ENCODE results near the gene AMPD2. TPM values are rescaled to one million over a fixed set of nuclear protein-coding genes. Genes with fewer than 3 reads are reported as not detected.
A peak's percentile ranks its signal among the peaks of the same experiment; 100 is the strongest.

Gene AMPD2
- total and polyA plus RNA-seq, 9 of the 15 experiments (the other 6 are each of a cell fraction or from before 2014, with no cell fraction given) = 2.0 to 77.7 (median 28.2) TPM

- H3K9me1 ChIP-seq (ENCODE audit: control insufficient read depth, insufficient read depth, low read length) = no peaks in the 10 kb centered on the region
- H3K4me1 ChIP-seq (replicated peaks in 1 of 2; ENCODE audit: control insufficient read depth in 2 of 2, insufficient read depth in 2 of 2, low read length in 2 of 2) = no peaks in the 10 kb centered on the region
- WGBS (ENCODE audit: insufficient coverage, low coverage, missing lambda C conversion rate) = 21% methylated on average over 1 of the region's 1 CpG
- ATAC-seq = no peak
- DNase-seq (ENCODE audit: extremely low read depth in 1 of 4, low spot score in 3 of 4) = no peak
- no peak overlapping the region for H3K27ac ChIP-seq (ENCODE audit: extremely low read depth, low read depth, low read length)
- no peaks in the 10 kb centered on the region for H3K9me3 ChIP-seq (replicated peaks; ENCODE audit: control insufficient read depth, insufficient read depth, low read depth, low read length)
- in situ Hi-C loops (cut with MboI) = no loop called here
- H3K9ac ChIP-seq (ENCODE audit: insufficient read depth in 1 of 2, low read depth in 2 of 2, low read length in 2 of 2) = no peak overlapping the region
- no TSS peak for BruUV-seq (replicated peaks)
- no peak overlapping the region for H3K4me2 ChIP-seq (ENCODE audit: insufficient read depth, low read length)
- ChIA-PET CTCF (ENCODE audit: low intra/inter-chr PET ratio) (no interaction called here), POLR2A (no interaction called here)
- H3K27me3 ChIP-seq (ENCODE audit: control insufficient read depth in 2 of 2, insufficient read depth in 2 of 2, low read length in 2 of 2) = no peaks in the 10 kb centered on the region
- FAIRE-seq = no peak
- intact Hi-C loops (cut with micrococcal nuclease) = no loop called here
- TF ChIP-seq ATF3 (IDR thresholded peaks at IDR 0.05) (0 out of 2 replicates have a peak, but pooled peaks have one; percentile 16), ATF3 (CRISPR knock-in tag; conservative IDR thresholded peaks at IDR 0.05) (no peak), CEBPB (tag; IDR thresholded peaks at IDR 0.05) (peak; percentile 31), ZNF445 (CRISPR knock-in tag; IDR thresholded peaks at IDR 0.05; ENCODE audit: low read depth) (no peak), MAFG (tag; conservative IDR thresholded peaks at IDR 0.05) (no peak)
- TF ChIP-seq, protein P1, sequence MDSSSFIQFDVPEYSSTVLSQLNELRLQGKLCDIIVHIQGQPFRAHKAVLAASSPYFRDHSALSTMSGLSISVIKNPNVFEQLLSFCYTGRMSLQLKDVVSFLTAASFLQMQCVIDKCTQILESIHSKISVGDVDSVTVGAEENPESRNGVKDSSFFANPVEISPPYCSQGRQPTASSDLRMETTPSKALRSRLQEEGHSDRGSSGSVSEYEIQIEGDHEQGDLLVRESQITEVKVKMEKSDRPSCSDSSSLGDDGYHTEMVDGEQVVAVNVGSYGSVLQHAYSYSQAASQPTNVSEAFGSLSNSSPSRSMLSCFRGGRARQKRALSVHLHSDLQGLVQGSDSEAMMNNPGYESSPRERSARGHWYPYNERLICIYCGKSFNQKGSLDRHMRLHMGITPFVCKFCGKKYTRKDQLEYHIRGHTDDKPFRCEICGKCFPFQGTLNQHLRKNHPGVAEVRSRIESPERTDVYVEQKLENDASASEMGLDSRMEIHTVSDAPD (CRISPR knock-in tag; IDR thresholded peaks at IDR 0.05) = no peak
- H2AFZ ChIP-seq (ENCODE audit: low read depth, low read length) = no peak overlapping the region
- no peaks in the 10 kb centered on the region for H4K20me1 ChIP-seq (replicated peaks; ENCODE audit: control insufficient read depth, insufficient read depth, low read length)
- no peak overlapping the region for H3K4me3 ChIP-seq
- no peaks in the 10 kb centered on the region for H3K79me2 ChIP-seq (ENCODE audit: control insufficient read depth, insufficient read depth, low read length)
- peaks cover 83% of the 10 kb centered on the region for H3K36me3 ChIP-seq (ENCODE audit: control insufficient read depth, insufficient read depth, low read length)
These were observed 34.9 kb upstream of the AMPD2 start for GRCh38 chr1:109584766-109585165.
